SIG-M5 treated with dmso at 0.1 percent for 504 hours (cell line): Measurements from ENCODE around the gene CLDN9.
"Not testable (repeated sequence)": the region's sequence is repeated elsewhere in the genome, so short reads cannot be mapped to it uniquely, and the experiment has no call there.

Experiments
- DNase-seq: peaks from one replicate; lab custom pipeline; 2025; ENCODE audit not compliant: unreplicated experiment; lab: John Stamatoyannopoulos, UW

CLDN9 gene

GRCh38 chr16:3052571-3053329, 40.0 kb downstream of the CLDN9 start:
- not testable (repeated sequence) for DNase-seq

- DNase-seq: not testable (repeated sequence)
Observed at GRCh38 chr16:3053330-3053710, 40.6 kb downstream of the CLDN9 start.

DNA sequence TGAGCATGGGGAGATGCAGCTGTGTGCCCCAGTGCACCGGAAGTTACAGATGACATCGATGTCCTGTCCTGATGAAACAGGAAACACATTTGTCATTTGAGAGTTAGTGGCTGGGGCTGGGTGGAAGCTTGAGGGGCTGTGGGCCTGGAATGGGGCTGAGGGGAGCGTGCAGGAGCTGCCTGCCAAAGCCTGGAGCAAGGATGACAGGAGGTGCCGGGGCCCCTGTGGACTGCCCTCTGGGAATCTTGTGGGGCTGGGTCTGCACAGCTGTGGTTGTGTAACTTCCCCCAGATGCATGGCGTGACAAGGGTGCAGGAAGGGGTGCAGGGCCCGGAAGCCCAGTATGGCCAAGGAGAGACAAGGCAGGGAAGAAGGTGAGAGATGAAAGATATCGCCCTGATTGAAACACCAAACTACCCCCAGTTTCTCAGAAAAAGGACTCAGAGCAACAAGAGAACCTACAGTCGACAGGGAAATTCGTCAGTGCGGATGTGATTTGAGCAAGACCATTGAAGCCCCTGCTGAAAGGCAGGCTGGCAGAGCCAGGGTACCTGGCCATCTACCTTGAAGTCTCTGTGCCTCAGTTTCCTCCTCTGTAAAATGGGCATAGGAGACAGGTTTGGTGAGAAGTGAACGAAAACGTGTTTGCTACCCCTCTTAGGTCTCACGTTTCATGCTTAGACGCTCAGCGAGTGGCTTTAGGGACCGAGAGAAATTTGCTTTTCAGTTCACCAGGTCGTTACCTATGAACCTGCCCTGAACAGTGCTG, 42.4 kb downstream of the CLDN9 start:
- DNase-seq: peak; percentile 22

DNA sequence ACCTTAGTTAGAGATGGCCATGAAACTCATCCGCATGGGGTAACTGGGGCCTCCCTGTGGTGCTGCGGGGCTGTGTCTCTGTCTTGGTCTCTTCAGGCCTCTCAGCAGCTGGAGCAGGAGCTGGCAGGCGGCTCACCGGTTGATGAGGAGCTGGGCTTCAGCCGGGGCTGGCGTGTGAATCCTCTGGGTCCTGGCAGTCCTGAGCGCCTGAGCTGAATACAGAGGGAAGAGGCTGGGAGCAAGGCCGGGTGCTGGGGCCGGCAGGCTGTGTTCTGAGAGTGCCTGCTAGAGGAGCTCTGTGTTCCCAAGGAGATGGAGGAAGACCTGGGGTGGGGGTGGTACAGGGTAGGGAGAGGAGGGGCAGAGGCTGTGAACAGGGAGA, 43.0 kb downstream of the CLDN9 start:
- DNase-seq: not testable (repeated sequence)

- DNase-seq: no peak
Observed at GRCh38 chr16:3056336-3057180, 43.8 kb downstream of the CLDN9 start.

DNA sequence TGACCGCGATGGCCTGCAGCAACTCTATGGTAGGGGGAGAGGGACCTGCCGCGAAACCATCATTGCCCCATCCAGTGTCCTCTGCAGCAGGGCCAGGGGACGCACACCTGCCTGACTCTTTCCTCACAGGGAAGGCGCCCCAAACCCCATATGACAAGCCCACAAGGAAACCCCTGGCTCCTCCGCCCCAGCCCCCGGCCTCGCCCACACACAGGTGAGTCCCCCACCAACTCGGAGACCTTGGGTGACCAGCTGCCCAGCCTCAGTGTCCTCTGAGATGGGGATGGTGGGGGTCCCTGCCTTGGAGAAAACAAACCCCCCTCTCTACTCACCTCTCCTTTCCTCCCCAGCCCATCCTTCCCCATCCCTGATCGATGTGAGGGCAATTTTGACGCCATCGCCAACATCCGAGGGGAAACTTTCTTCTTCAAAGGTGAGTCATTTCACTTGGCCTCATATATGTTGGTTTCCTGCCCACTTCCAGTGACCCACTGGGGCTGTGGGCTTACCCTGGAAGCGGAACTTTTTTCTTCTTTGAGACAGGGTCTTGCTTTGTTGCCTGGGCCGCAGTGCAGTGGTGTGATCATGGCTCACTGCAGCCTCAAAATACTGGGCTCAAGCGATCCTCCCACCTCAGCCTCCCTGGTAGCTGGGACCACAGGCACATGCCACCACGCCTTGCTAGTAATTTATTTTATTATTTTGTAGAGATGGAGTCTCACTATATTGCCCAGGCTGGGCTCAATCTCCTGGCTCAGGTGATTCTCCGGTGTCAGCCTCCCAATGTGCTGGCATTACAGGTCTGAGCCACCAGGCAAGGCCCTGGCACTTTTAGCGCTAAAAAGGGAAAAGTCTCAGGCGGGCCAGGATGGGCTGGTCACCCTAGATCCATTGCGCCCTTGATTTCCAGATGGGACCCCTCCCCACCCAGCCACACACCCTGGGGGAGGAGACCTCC, 44.7 kb downstream of the CLDN9 start:
- no peak for DNase-seq

DNA sequence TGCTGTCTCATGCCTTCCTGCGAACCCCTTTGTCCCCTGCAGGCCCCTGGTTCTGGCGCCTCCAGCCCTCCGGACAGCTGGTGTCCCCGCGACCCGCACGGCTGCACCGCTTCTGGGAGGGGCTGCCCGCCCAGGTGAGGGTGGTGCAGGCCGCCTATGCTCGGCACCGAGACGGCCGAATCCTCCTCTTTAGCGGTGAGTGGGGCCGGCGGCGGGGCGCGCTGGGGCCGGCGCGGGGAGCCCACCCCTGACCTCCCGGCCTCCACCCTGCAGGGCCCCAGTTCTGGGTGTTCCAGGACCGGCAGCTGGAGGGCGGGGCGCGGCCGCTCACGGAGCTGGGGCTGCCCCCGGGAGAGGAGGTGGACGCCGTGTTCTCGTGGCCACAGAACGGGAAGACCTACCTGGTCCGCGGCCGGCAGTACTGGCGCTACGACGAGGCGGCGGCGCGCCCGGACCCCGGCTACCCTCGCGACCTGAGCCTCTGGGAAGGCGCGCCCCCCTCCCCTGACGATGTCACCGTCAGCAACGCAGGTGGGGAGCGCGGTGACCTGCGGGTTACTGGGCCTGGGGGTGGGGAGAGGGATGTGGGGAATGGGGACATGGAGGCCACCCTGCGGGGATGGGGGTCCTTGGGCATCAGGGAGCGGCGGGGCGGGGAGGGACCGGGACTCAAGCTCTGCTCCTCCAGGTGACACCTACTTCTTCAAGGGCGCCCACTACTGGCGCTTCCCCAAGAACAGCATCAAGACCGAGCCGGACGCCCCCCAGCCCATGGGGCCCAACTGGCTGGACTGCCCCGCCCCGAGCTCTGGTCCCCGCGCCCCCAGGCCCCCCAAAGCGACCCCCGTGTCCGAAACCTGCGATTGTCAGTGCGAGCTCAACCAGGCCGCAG, 45.7 kb downstream of the CLDN9 start:
- peak; percentile 26 for DNase-seq

DNA sequence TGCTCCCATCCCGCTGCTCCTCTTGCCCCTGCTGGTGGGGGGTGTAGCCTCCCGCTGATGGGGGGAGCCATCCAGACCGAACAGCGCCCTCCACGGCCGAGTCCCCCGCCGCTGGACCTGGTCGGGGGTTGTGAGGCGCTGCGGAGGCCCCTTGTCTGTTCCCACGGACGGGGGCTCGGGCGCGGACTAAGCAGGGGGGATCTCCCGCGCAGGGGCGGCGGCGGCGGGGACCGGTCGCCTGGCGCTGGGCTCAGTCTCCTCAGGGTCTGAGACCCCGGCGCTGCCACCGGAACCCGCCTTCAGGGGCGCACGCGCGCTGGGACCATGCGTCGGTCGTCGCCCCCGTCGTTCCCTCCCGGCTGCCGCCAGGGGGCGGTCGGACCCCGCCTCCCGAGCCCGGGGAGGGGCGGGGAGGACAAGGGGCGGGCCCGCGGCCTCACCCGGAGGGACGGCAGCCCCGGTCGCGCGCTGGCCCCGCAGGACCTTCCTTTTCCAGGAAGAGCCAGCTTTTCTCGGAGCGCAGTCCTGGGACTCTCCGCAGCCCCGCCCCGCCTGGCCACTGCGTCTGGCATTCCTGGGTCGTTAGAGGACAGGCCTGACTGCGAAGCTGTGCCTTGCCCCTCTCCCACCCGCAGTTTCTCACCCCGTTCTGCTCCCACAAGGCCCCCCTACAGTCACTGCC, 46.5 kb downstream of the CLDN9 start:
- DNase-seq: peak; percentile 56

GRCh38 chr16:3059723-3060242, 47.1 kb downstream of the CLDN9 start:
- no peak for DNase-seq

- no peak for DNase-seq
Observed at GRCh38 chr16:3060339-3061127, 47.8 kb downstream of the CLDN9 start.

DNA sequence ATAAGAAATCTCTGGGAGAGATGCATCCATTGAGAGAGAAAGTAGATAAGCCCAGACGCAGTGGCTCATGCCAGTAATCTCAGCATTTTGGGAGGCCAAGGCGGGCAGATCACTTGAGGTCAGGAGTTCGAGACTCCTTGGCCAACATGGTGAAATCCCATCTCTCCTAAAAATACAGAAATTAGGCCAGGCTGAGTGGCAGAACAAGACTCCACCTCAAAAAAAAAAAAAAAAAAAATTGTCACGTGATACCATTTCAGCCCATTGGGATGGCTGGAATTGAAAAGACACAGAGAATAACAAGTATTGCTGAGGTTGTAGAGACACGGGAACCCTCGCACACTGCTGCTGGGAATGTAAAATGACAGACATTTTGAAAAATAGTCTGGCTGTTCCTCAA, 49.8 kb downstream of the CLDN9 start:
- no peak for DNase-seq

DNA sequence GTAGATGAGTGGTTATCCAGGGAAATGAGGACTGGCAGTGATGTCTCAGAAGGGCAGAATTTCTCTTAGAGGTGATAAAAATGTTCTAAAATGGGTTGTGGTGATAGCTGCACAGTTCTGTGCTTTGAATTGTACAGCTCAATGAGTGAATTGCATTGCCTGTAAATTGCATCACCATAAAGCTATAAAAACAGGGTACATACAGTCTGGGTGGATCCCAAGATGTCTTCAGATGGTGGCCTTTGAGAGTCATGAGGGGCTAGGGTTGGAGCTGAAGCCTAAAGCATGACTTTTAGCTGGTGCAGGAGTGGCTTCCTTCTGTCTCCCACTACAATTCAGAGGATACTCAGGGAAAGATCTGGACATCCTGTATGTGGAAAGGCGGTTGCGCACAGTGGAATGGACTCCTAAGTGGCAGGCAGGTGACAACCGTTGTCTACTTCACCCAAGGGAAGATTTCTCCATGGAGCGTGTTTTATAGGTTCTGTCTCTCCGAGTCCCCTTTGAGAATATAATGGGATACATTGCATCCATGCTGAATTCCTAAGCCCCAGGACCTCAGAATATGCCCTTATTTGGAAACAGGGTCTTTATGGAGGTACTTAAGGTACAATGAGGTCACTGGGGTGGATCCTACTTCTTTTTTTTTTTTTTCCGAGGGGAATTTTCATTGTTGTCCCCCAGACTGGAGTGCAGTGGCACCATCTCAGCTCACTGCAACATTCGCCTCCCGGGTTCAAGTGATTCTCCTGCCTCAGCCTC, 51.1 kb downstream of the CLDN9 start:
- DNase-seq: no peak
